ENCODE measurements around the gene RUNX1. TPM values are rescaled to one million over a fixed set of nuclear protein-coding genes. Genes with fewer than 3 reads are reported as not detected.
"Not testable (repeated sequence)": the region's sequence is repeated elsewhere in the genome, so short reads cannot be mapped to it uniquely, and the experiment has no call there.

The RUNX1 gene
- total RNA-seq, 2 experiments from 2014 or later: 50.6 to 55.8 TPM

DNA sequence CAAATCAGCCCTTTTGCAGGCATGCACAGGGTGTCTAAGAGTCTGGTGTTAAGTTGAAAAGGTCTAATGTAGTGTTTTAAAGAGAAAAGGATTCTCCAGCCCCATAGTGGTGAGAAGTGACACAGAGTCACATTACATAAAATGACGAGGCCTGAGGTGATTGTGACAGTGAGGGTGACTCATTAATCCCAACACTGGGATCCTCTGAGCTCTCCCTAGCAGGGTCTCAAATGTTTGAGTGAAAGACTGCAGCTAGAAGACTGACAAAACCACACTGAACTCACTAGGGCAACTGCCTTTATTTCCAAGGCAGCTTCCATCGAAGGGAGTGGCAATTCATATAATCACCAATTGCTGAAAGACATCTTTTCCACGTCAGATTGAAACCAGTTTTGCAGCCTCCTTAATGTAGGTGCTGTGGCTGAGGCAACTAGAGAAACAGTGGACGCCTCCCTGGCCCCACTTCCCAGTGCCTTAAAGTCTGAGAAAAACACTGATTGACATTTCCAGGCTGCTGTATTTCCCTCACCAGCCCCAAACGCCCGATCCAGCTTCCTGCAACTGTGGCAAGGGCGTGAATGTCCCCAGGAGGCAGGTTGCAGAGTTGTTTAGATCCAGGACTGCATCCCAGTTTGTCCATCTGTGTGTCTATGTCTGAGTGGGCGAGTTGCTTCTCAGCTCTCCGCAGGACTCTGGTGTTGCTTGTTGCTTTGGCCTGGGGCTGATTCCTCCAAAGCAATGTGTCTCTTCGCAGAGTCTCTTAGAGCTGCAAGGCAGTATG is 81.4 kb downstream of the RUNX1 start:
- Mint-ChIP-seq H3K4me1 (ENCODE audit: low read depth) (peaks cover 88% of the 10 kb centered on the region), H3K27me3 (no peaks in the 10 kb centered on the region), H3K9me3 (no peaks in the 10 kb centered on the region), H3K36me3 (peaks cover 3% of the 10 kb centered on the region), H3K4me3 (peak overlapping the region; percentile 55), H3K27ac (peak overlapping the region; percentile 95)
- ChIA-PET CTCF (interaction anchor here (1.0 to 3.3 kb wide), 10 partner anchors 16 to 80 kb away, joined by 3 to 22 read pairs (median 7); no protein-coding TSS in a partner anchor), POLR2A (interaction anchor here (0.9 to 10.6 kb wide), 23 partner anchors 8 to 120 kb away, joined by 3 to 85 read pairs (median 7); no protein-coding TSS in a partner anchor)
- intact Hi-C loops (cut with micrococcal nuclease): loop anchor here (1.0 to 5.0 kb wide), 10 partner anchors 16 to 1345 kb away; no protein-coding TSS in a partner anchor
- peak; percentile 75 for DNase-seq

DNA sequence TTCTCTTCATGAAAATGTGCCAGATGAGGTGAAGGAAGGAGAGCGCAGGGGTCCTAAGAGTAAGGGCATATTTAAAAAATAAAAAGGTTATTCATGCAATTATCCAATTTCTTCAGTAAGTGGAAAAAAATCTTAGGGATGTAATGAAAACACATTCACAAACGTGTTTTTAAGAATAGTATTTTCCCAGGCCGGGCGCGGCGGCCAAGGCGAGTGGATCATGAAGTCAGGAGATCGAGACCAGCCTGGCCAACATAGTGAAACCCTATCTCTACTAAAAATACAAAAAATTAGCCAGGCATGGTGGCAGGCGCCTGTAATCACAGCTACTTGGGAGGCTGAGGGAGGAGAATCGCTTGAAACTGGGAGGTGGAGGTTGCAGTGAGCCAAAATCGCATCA is 82.2 kb downstream of the RUNX1 start:
- not testable (repeated sequence) for H3K9me3 Mint-ChIP-seq, H3K36me3 Mint-ChIP-seq, H3K27me3 Mint-ChIP-seq, DNase-seq, H3K4me3 Mint-ChIP-seq
- intact Hi-C loops (cut with micrococcal nuclease): loop anchor here (1.0 to 5.0 kb wide), 8 partner anchors 16 to 1345 kb away; no protein-coding TSS in a partner anchor
- Mint-ChIP-seq H3K27ac (peak overlapping the region; percentile 43), H3K4me1 (ENCODE audit: low read depth) (peaks cover 90% of the 10 kb centered on the region)
- CTCF ChIA-PET: interaction anchor here (0.8 to 3.3 kb wide), 8 partner anchors 17 to 80 kb away, joined by 3 to 22 read pairs (median 8); no protein-coding TSS in a partner anchor
- POLR2A ChIA-PET: interaction anchor here (1.1 to 10.6 kb wide), 16 partner anchors 11 to 121 kb away, joined by 3 to 85 read pairs (median 8); no protein-coding TSS in a partner anchor

DNA sequence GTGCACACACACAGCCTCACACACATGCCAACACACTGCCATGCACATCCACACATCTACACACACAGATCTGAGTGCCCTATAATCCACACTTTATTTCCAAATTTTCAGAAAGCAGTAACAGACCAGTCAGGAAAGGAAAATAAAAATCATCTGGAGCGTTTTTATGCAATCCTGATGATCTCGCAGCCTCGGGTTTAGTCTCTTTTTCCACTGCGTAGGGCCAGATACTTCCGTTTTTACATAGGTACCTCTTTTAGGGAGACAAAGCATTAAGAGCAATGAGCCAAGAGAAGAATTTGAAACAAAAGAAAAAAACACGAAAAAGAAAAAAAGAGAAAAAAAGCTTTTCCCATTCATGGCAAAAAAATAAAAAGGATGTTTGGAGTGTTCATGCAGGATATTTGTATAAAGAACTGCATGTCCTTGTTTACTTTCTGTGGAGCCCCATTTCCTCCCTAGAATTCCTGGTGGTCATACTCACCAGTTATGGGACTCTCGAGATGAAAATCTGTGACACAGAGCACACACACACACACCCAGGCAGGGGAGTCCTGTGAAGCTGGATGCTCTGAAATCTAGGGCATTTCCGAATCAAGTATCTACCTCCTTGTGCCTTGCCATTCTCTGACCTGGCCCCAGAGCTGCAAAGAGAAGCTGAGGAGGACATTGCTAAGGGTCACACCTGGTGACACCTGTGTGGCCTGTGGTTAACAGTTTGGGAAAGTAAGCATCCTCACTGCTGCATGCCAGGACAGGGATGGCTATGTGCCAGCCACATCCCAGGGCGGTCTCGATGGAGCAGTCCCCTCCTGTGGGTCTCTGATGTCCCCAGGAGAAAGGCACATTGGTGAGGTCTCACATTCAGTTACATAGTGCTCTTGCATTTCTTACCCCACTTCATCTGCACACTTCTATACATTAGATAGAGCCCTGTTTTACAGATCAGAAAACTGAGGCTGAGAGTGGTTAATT is 83.6 kb downstream of the RUNX1 start:
- intact Hi-C loops (cut with micrococcal nuclease): loop anchor here (5.0 kb wide), 2 partner anchors 258 to 1347 kb away; no protein-coding TSS in a partner anchor
- no peak for DNase-seq
- CTCF ChIA-PET: interaction anchor here (0.8 to 3.3 kb wide), 2 partner anchors 23 to 82 kb away, joined by 3 to 12 read pairs; no protein-coding TSS in a partner anchor
- POLR2A ChIA-PET: interaction anchor here (1.3 to 5.7 kb wide), 2 partner anchors 17 to 24 kb away, joined by 3 to 52 read pairs; no protein-coding TSS in a partner anchor
- peaks cover 90% of the 10 kb centered on the region for H3K4me1 Mint-ChIP-seq (ENCODE audit: low read depth)
- peak overlapping the region; percentile 24 for H3K27ac Mint-ChIP-seq
- H3K4me3 Mint-ChIP-seq: no peak overlapping the region
- no peaks in the 10 kb centered on the region for H3K9me3 Mint-ChIP-seq
- peaks cover 3% of the 10 kb centered on the region for H3K36me3 Mint-ChIP-seq
- no peaks in the 10 kb centered on the region for H3K27me3 Mint-ChIP-seq

DNA sequence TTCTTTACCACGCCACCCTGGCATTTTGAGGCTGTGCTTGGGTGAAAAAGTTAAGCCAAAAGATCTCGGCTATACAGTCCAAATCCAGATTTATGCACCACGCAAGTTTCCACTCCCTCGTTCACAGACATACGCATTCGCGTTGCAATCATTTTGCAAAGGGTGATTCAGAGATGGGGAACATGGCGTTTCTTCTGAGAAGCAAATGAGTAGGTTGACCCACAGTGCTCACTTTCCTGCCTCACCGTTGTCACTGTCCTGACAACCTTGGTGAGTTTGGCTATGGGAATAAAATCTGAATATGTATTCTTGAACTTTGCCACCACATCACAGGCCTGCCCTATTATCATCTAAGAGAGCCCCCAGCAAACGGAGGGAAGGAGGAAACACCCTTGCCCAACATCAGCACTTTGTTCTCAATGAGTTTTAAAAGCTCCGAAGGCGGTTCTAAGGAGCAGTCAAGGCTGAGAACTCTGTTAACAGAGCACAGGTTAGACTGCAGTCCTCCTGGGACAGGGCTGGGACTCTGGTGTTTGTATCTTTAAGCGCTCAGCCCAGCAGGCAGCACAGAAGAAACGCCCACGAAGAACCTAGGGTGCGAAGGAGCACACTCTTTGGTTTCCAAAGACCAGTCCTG is 86.4 kb downstream of the RUNX1 start:
- Mint-ChIP-seq H3K4me1 (ENCODE audit: low read depth) (peaks cover 80% of the 10 kb centered on the region), H3K9me3 (no peaks in the 10 kb centered on the region), H3K4me3 (peak overlapping the region; percentile 43), H3K36me3 (peaks cover 3% of the 10 kb centered on the region), H3K27ac (peak overlapping the region; percentile 90), H3K27me3 (no peaks in the 10 kb centered on the region)
- DNase-seq: peak; percentile 65
- POLR2A ChIA-PET: interaction anchor here (0.7 to 1.4 kb wide), 7 partner anchors 11 to 74 kb away, joined by 3 to 6 read pairs (median 4); no protein-coding TSS in a partner anchor
- CTCF ChIA-PET: interaction anchor here (0.9 kb wide), 1 partner anchor 9 kb away, joined by 3 read pairs; no protein-coding TSS in a partner anchor
- intact Hi-C loops (cut with micrococcal nuclease): no loop called here

DNA sequence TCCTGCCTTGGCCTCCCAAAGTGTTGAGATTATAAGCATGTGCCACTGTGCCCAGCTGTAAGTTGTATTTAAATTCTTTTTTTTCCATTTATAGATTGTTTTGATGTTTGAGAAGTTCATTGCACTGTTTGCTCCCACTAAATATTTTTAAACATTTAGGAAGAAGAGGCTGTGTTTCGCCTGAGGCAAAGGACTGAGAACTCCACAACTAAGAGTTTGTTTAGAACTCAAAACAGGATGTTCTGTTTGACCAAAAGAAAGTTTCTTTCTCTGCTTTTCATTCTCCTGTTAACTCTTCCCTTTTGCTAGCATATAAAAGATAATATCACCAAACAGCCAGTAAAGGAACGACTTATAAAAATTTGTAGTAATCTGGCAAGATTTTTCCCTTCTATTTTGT is 87.0 kb downstream of the RUNX1 start:
- no peak for DNase-seq
- peaks cover 80% of the 10 kb centered on the region for H3K4me1 Mint-ChIP-seq (ENCODE audit: low read depth)
- peak overlapping the region; percentile 90 for H3K27ac Mint-ChIP-seq
- no peaks in the 10 kb centered on the region for H3K9me3 Mint-ChIP-seq
- peak overlapping the region; percentile 43 for H3K4me3 Mint-ChIP-seq
- peaks cover 1% of the 10 kb centered on the region for H3K36me3 Mint-ChIP-seq
- ChIA-PET POLR2A (interaction anchor here (1.4 kb wide), 1 partner anchor 12 kb away, joined by 4 read pairs; no protein-coding TSS in a partner anchor), CTCF (interaction anchor here (1.1 to 1.8 kb wide), 2 partner anchors 22 to 48 kb away, joined by 3 to 4 read pairs; no protein-coding TSS in a partner anchor)
- intact Hi-C loops (cut with micrococcal nuclease): no loop called here
- no peaks in the 10 kb centered on the region for H3K27me3 Mint-ChIP-seq

DNA sequence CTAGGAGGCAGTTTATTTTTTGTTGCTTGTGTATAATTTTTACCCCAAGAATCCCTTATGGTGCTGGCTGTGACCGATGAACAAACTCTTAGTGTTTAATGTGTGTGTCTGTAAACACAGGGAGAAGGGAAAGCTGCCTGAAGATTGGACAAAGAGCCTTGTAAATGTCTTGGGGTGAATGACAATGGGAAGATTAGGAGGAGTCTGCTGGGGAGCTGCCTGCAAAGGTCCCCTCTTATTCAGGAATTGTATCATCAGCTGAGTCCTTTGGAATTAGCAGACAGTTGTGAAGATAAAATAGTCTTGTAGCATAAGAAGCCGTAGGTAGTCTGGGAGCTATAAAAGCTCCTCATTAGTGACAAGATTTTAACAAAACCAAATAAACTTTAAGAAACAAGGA is 88.4 kb downstream of the RUNX1 start:
- Mint-ChIP-seq H3K27ac (no peak overlapping the region), H3K36me3 (peaks cover 8% of the 10 kb centered on the region), H3K9me3 (no peaks in the 10 kb centered on the region), H3K4me1 (ENCODE audit: low read depth) (peaks cover 81% of the 10 kb centered on the region), H3K27me3 (no peaks in the 10 kb centered on the region), H3K4me3 (no peak overlapping the region)
- ChIA-PET POLR2A (interaction anchor here (1.0 to 1.1 kb wide), 2 partner anchors 13 to 14 kb away, joined by 3 to 4 read pairs; no protein-coding TSS in a partner anchor), CTCF (interaction anchor here (1.8 to 2.1 kb wide), 2 partner anchors 14 to 23 kb away, joined by 4 to 9 read pairs; no protein-coding TSS in a partner anchor)
- intact Hi-C loops (cut with micrococcal nuclease): no loop called here
- DNase-seq: no peak

DNA sequence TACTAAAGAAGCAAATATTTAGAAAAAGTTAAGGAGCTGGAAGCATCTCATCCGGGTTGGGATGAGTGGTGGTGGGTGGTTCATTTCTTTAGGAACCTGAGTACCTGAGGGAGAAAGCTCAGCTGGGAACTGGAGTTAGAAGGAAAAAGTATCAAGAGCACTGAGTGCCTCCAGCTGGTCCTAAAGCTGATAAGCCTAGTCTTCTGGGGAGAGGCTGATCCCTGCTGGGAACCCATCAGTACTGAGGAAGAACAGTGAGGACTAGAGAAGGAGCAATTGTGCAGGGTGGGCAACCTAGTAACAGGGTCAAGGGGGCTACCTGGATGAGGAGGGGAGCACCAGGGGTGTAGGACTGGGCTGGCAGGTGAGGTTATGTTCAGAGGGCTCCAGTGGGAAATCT is 89.5 kb downstream of the RUNX1 start:
- DNase-seq: no peak
- intact Hi-C loops (cut with micrococcal nuclease): no loop called here
- H3K4me1 Mint-ChIP-seq (ENCODE audit: low read depth): peaks cover 77% of the 10 kb centered on the region
- peaks cover 8% of the 10 kb centered on the region for H3K36me3 Mint-ChIP-seq
- H3K4me3 Mint-ChIP-seq: no peak overlapping the region
- CTCF ChIA-PET: no interaction called here
- H3K27me3 Mint-ChIP-seq: no peaks in the 10 kb centered on the region
- POLR2A ChIA-PET: interaction anchor here (0.9 to 1.4 kb wide), 3 partner anchors 8 to 13 kb away, joined by 3 to 5 read pairs (median 4); no protein-coding TSS in a partner anchor
- no peaks in the 10 kb centered on the region for H3K9me3 Mint-ChIP-seq
- H3K27ac Mint-ChIP-seq: no peak overlapping the region

DNA sequence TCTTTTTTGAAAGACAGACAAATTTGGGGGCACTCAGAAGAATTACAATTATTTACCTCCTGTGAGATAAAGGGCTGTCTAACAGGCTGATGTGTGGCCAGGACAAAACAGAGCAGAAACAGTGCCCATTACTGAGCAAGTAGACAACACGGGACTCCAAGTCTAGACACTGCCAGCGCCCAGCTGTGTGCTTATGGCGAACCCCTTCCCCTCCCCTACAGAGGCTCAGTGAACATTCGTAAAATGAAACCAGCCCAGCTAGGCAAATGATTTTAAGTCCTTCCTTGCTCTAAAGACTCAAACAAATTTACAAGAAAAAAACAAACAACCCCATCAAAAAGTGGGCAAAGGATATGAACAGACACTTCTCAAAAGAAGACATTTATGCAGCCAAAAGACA is 91.1 kb downstream of the RUNX1 start:
- Mint-ChIP-seq H3K36me3 (peaks cover 6% of the 10 kb centered on the region), H3K27ac (no peak overlapping the region), H3K27me3 (no peaks in the 10 kb centered on the region), H3K9me3 (no peaks in the 10 kb centered on the region), H3K4me3 (no peak overlapping the region), H3K4me1 (ENCODE audit: low read depth) (peaks cover 80% of the 10 kb centered on the region)
- intact Hi-C loops (cut with micrococcal nuclease): no loop called here
- POLR2A ChIA-PET: no interaction called here
- CTCF ChIA-PET: interaction anchor here (2.2 kb wide), 1 partner anchor 11 kb away, joined by 7 read pairs; no protein-coding TSS in a partner anchor
- DNase-seq: no peak

DNA sequence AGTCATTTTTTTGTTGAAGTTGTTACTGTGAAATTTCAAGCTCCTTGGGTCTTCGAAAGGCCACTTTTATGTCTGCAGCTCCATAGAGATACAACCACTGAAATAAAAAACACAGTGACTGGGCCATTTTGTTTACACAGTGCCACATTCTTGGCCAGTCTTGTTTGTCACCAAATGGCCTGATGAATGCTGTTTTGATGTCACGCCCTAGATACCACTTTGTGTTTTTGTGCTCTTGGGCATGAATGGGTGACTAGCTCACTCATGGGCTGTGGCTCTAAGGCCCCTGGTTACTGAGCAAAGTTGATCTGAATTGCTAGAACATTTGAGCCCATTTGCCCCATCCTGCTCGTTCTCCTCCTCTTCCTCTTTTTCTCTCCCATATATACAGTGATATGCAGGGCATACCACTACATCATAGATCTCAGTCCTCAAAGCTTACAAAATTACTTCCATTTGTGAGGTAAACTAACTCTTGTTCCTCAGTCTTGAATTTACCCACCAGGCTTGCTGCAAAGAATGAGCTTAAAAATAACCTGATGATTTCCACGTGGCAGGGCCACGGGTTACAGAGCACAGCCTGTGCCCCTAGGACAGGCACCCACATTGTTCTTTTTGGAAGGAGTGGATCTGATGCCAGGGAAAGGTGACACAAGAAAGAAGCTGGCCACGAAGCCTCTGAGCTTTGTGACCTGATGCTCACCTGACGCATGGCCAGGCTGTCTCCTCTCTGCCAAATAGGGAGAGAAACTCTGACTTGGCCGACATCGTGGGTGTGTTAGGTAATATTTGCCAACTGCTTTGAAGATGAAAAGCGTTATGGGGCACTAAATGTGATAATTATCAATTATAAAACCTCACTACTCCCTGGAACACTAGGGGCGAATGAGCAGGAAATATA is 92.4 kb downstream of the RUNX1 start:
- CTCF ChIA-PET: interaction anchor here (0.7 to 2.2 kb wide), 5 partner anchors 10 to 132 kb away, joined by 3 to 7 read pairs (median 3); no protein-coding TSS in a partner anchor
- POLR2A ChIA-PET: interaction anchor here (0.9 to 1.4 kb wide), 4 partner anchors 10 to 69 kb away, joined by 3 to 4 read pairs (median 3); no protein-coding TSS in a partner anchor

DNA sequence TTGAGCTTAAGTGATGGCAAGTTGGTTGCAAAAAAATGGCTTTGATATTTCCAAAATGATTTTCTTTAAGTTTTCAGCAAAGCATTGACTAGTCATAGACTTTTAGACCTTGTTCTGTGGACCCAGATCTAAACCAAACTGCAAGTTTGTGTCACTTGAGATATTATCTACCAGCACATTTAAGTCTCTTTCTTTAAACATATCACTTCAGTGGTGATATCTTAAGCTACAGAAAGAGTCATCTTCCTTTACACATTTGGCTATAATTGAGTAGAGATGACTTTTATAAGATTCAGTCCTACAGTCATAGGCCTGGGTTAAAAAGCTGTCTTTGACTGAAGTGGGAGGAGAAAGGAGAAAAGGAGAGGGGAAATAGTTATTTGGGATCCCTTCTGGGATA is 95.2 kb downstream of the RUNX1 start:
- no peak for DNase-seq
- POLR2A ChIA-PET: interaction anchor here (1.8 to 2.7 kb wide), 3 partner anchors 13 to 66 kb away, joined by 6 to 9 read pairs (median 7); no protein-coding TSS in a partner anchor
- no peaks in the 10 kb centered on the region for H3K27me3 Mint-ChIP-seq
- intact Hi-C loops (cut with micrococcal nuclease): no loop called here
- H3K4me3 Mint-ChIP-seq: no peak overlapping the region
- H3K36me3 Mint-ChIP-seq: peaks cover 6% of the 10 kb centered on the region
- H3K4me1 Mint-ChIP-seq (ENCODE audit: low read depth): peaks cover 74% of the 10 kb centered on the region
- peak overlapping the region; percentile 52 for H3K27ac Mint-ChIP-seq
- no peaks in the 10 kb centered on the region for H3K9me3 Mint-ChIP-seq
- CTCF ChIA-PET: interaction anchor here (0.8 to 2.0 kb wide), 4 partner anchors 9 to 64 kb away, joined by 3 to 6 read pairs (median 4); no protein-coding TSS in a partner anchor

More for the DNA sequence above, 92.4 kb downstream of the RUNX1 start:
- H3K27ac Mint-ChIP-seq: peak overlapping the region; percentile 53
- intact Hi-C loops (cut with micrococcal nuclease): no loop called here
- no peaks in the 10 kb centered on the region for H3K27me3 Mint-ChIP-seq
- peaks cover 75% of the 10 kb centered on the region for H3K4me1 Mint-ChIP-seq (ENCODE audit: low read depth)
- no peaks in the 10 kb centered on the region for H3K9me3 Mint-ChIP-seq
- H3K36me3 Mint-ChIP-seq: peaks cover 6% of the 10 kb centered on the region
- DNase-seq: no peak
- H3K4me3 Mint-ChIP-seq: no peak overlapping the region
